OCI-LY1 (cell line): Measurements from ENCODE around the gene THEM5.
A peak's percentile ranks its signal among the peaks of the same experiment; 100 is the strongest.

ENCODE experiments used
- H2AFZ ChIP-seq: fragments of 200-600 bp; sonication (generic), shearing (Covaris generic); 2 replicates; pipeline ENCODE4 v1.6.0; 2014; ENCODE audit warnings: antibody characterized with exemption, mild to moderate bottlenecking, low read length
- H3F3A ChIP-seq: fragments of 200-600 bp; sonication (generic), shearing (Covaris generic); 2 replicates; pipeline ENCODE4 v1.6.0; 2014; ENCODE audit warnings: mild to moderate bottlenecking, antibody characterized with exemption, low read length, moderate library complexity; ENCODE audit not compliant: insufficient read depth
- H3K27ac ChIP-seq: fragments of 200-600 bp; sonication (generic); 2 replicates; pipeline ENCODE4 v1.5.1; 2014; ENCODE audit warnings: low read length, mixed run types, mild to moderate bottlenecking, low read depth; ENCODE audit not compliant: poor library complexity, severe bottlenecking
- H3K27me3 ChIP-seq: fragments of 200-600 bp; sonication (generic); 2 replicates; pipeline ENCODE4 v1.6.0; 2014; ENCODE audit warnings: antibody characterized with exemption, mild to moderate bottlenecking, low read length, moderate library complexity; ENCODE audit not compliant: insufficient read depth
- H3K36me3 ChIP-seq: fragments of 200-600 bp; sonication (generic); 2 replicates; pipeline ENCODE4 v1.6.1; 2014; ENCODE audit warnings: mild to moderate bottlenecking, antibody characterized with exemption, low read length, moderate library complexity, mixed read lengths; ENCODE audit not compliant: insufficient read depth
- H3K4me1 ChIP-seq: fragments of 200-600 bp; sonication (generic); 2 replicates; pipeline ENCODE4 v1.5.1; 2014; ENCODE audit warnings: mild to moderate bottlenecking, low read length, moderate library complexity; ENCODE audit not compliant: insufficient read depth, severe bottlenecking
- H3K4me2 ChIP-seq: fragments of 200-600 bp; sonication (generic), shearing (Covaris generic); 2 replicates; pipeline ENCODE4 v1.6.1; 2014; ENCODE audit warnings: low read length
- H3K4me3 ChIP-seq: fragments of 200-600 bp; sonication (generic); 2 replicates; pipeline ENCODE4 v1.5.1; 2014; ENCODE audit warnings: low read length, low read depth, mild to moderate bottlenecking, mixed read lengths; ENCODE audit not compliant: poor library complexity, severe bottlenecking
- H3K79me2 ChIP-seq: fragments of 200-600 bp; shearing (Covaris generic); 2 replicates; pipeline ENCODE4 v1.6.1; 2016; ENCODE audit warnings: mixed run types, low read length, mixed read lengths; ENCODE audit not compliant: insufficient read depth
- H3K9ac ChIP-seq: fragments of 200-600 bp; sonication (generic), shearing (Covaris generic); 2 replicates; pipeline ENCODE4 v1.6.1; 2014; ENCODE audit warnings: mild to moderate bottlenecking, low read length, mixed read lengths
- H3K9me2 ChIP-seq: fragments of 200-600 bp; sonication (generic), shearing (Covaris generic); 2 replicates; pipeline ENCODE4 v1.6.1; 2014; ENCODE audit warnings: low read depth, mild to moderate bottlenecking, low read length, mixed read lengths
- H3K9me3 ChIP-seq: fragments of 200-600 bp; shearing (Covaris generic); 2 replicates; pipeline ENCODE4 v1.6.1; 2014; ENCODE audit warnings: low read length, mixed read lengths
- H4K20me1 ChIP-seq: fragments of 200-600 bp; sonication (generic), shearing (Covaris generic); 2 replicates; pipeline ENCODE4 v1.6.0; 2016; ENCODE audit warnings: mild to moderate bottlenecking, low read length; ENCODE audit not compliant: insufficient read depth
- EZH2 ChIP-seq: fragments of 200-600 bp; sonication (generic), shearing (Covaris generic); IDR thresholded peaks from 2 replicates; pipeline ENCODE4 v1.8.0; 2017; ENCODE audit warnings: borderline replicate concordance, mixed run types, mild to moderate bottlenecking, antibody characterized with exemption, low read length, moderate library complexity, mixed read lengths
- TF ChIP-seq, protein P1 (sequence below): fragments of 200-600 bp; sonication (generic), shearing (Covaris generic); IDR thresholded peaks from 2 replicates; pipeline ENCODE4 v1.5.1; 2017; ENCODE audit warnings: mild to moderate bottlenecking, antibody characterized with exemption, low read length, moderate library complexity, mixed read lengths

THEM5 gene

DNA sequence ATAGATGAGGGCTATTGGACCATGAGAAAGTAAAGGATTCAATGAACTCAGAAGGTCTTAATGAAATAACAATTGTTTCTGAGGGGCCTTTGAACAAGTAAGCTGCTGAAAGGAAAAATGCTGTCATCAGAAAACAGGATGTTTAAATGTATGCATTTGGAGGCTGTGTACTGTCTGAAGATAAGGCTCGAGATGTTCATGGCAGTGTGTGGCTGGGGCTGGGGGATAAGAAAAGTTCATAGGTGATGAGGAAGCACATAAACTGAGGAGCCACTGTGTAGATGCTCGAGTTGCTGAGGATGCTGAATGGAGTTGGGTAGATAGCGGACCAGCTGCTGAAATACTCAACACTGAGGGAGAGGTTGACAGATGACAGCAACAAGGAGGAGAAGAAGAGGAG is 38.0 kb upstream of the THEM5 start:
- no peak overlapping the region for H3K4me3 ChIP-seq

DNA sequence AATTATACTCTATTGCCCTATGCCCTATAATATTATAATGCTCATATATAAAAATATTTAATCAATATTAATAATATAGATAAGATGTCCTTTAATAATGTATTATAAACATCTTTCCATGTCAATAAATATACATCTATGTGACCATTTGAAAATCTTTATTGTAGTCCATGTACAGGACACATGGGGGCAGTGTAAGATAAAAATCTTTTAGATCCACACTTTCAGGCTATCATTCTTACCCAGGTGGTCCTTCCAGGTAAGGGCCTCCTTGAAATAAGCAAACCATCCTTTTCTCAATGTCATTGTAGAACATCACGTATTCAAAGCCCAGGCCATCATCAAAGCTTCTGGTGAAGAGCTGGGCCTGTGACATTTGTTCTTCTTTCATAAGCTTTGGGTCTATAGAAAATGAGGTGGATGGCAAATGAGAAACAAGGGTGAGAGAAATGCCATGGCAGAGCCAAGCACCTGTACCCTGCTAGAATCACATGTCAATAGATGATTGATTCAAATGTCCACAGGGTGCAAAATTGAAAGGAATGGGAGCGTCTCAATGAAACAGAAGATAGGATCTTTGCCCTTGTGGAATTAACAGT is 35.6 kb upstream of the THEM5 start:
- Histone ChIP-seq H3K27me3 (no peaks in the 10 kb centered on the region), H3K4me1 (no peaks in the 10 kb centered on the region), H3K9ac (no peak overlapping the region), H2AFZ (no peak overlapping the region), H3K4me3 (no peak overlapping the region), H3K27ac (no peak overlapping the region), H3K9me2 (no peaks in the 10 kb centered on the region), H3F3A (no peaks in the 10 kb centered on the region), H4K20me1 (no peaks in the 10 kb centered on the region), H3K79me2 (no peaks in the 10 kb centered on the region), H3K9me3 (no peaks in the 10 kb centered on the region), H3K4me2 (no peak overlapping the region), H3K36me3 (peaks cover 48% of the 10 kb centered on the region)
- TF ChIP-seq, protein P1, sequence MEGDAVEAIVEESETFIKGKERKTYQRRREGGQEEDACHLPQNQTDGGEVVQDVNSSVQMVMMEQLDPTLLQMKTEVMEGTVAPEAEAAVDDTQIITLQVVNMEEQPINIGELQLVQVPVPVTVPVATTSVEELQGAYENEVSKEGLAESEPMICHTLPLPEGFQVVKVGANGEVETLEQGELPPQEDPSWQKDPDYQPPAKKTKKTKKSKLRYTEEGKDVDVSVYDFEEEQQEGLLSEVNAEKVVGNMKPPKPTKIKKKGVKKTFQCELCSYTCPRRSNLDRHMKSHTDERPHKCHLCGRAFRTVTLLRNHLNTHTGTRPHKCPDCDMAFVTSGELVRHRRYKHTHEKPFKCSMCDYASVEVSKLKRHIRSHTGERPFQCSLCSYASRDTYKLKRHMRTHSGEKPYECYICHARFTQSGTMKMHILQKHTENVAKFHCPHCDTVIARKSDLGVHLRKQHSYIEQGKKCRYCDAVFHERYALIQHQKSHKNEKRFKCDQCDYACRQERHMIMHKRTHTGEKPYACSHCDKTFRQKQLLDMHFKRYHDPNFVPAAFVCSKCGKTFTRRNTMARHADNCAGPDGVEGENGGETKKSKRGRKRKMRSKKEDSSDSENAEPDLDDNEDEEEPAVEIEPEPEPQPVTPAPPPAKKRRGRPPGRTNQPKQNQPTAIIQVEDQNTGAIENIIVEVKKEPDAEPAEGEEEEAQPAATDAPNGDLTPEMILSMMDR: peak; percentile 57
- no peak for TF ChIP-seq EZH2

More for the DNA sequence above, 38.0 kb upstream of the THEM5 start:
- H2AFZ ChIP-seq: no peak overlapping the region
- H3K4me1 ChIP-seq: no peaks in the 10 kb centered on the region
- H3K4me2 ChIP-seq: no peak overlapping the region
- no peaks in the 10 kb centered on the region for H3K79me2 ChIP-seq
- H3K9ac ChIP-seq: no peak overlapping the region
- H3K9me3 ChIP-seq: no peaks in the 10 kb centered on the region
- H3K9me2 ChIP-seq: no peaks in the 10 kb centered on the region
- TF ChIP-seq, protein P1: no peak
- TF ChIP-seq EZH2: no peak
- no peaks in the 10 kb centered on the region for H3F3A ChIP-seq
- H3K36me3 ChIP-seq: peaks cover 47% of the 10 kb centered on the region
- H4K20me1 ChIP-seq: no peaks in the 10 kb centered on the region
- H3K27me3 ChIP-seq: no peaks in the 10 kb centered on the region
- no peak overlapping the region for H3K27ac ChIP-seq

DNA sequence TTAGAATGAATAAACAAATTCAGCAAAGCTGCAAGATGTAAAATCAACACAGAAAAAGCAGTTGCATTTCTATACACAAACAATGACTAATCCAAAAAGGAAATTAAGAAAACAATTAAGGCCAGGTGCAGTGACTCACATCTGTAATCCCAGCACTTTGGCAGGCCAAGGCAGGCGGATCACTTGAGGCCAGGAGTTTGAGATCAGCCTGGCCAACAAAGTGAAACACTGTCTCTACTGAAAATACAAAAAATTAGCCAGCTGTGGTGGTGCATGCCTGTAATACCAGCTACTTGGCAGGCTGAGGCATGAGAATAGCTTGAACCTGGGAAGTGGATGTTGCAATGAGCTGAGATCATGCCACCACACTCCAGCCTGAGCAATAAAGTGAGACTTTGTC is 33.5 kb upstream of the THEM5 start:
- Histone ChIP-seq H3K36me3 (peaks cover 31% of the 10 kb centered on the region), H3F3A (no peaks in the 10 kb centered on the region), H3K4me2 (no peak overlapping the region), H3K79me2 (no peaks in the 10 kb centered on the region), H3K27me3 (no peaks in the 10 kb centered on the region), H3K4me1 (no peaks in the 10 kb centered on the region), H2AFZ (no peak overlapping the region), H3K9me2 (no peaks in the 10 kb centered on the region), H4K20me1 (no peaks in the 10 kb centered on the region), H3K9ac (no peak overlapping the region), H3K4me3 (no peak overlapping the region), H3K27ac (no peak overlapping the region), H3K9me3 (no peaks in the 10 kb centered on the region)
- TF ChIP-seq EZH2: no peak
- TF ChIP-seq, protein P1: no peak
